G401.6 (cell line): ENCODE measurements around the gene CREB5.
"Not testable (repeated sequence)": the region's sequence is repeated elsewhere in the genome, so short reads cannot be mapped to it uniquely, and the experiment has no call there.

Experiments used
- FAIRE-seq: peaks from 2 replicates; lab custom pipeline; 2012; peaks lifted over from hg19 to GRCh38; lab: Jason Lieb, UNC

The CREB5 gene

DNA sequence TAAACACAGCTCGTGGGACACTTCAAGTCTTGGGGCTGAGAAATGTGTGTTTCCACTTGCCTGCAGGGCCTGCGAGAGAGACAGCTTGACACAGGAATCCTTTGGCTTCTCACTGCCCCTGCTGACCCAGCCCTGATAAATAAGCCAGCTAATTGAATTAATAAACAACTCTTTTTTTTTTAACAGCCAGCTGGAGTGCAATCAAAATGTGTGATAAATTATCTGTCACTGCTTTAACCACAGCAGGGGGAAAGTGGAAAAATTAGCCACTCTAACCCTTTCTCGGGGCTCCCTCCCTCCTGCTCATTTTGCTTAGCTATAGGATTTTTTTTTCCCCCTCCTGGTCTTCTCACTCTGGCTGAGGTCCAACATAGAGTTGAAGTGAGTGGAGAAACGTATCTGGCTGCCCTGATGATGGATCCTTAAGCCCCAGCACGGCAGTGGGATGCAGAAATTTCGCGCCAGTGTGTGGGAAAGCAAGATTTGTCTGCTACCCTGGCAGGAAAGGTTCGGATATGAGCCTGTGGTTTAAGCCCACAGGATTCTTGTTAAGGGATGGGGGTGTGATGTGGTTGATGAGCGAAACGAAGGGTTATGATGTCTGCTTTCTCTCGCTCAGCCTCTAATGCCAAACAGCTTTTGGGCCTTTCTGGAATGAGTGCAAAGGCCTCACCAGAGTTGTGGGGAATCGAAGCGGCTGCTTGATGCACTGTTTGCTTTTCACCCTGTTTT, 372.0 kb downstream of the CREB5 start:
- no peak for FAIRE-seq

DNA sequence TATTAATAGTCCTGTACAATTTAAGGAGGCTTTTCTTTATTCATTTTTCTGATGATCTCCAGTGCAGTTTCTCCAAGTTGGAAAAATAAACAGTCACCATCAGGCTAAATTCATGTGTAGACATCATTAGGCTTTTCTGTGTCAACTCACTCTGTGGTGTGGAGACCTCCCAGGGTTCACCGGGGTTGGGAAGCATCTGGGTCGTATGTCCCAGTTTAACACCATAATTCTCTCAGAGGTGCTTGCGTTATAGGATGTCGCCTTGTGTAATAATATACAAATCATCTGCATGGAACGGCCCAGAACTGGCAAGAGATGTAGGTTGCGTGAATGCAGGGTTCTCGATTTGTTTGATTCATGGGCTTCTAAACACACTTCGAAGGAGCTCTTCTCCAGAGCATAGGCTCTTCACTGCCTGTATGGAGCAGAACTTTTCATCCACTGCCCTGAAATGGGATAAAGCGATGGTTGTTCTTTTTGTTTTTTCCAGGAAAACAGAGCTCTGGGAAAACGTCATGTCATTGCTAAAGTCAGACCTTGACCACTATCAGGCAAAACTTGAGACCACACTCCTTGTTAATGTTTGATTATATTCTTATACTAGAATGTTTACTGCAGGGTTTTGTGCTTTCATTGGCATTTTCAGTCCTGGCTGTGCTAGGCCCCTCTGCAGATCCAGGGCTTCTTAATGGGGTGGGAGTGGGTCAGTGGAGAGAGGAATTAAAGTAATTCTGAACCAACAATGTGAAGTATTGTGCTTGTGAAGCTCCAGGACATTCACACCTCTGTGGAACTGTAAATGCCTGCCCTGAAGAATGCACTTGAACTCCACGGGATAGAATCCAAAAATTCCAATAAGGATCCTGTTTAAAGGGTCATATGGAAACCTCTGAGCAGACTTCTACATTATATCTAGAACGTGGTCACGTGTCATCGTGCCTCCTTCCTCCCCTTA, 373.0 kb downstream of the CREB5 start:
- no peak for FAIRE-seq

DNA sequence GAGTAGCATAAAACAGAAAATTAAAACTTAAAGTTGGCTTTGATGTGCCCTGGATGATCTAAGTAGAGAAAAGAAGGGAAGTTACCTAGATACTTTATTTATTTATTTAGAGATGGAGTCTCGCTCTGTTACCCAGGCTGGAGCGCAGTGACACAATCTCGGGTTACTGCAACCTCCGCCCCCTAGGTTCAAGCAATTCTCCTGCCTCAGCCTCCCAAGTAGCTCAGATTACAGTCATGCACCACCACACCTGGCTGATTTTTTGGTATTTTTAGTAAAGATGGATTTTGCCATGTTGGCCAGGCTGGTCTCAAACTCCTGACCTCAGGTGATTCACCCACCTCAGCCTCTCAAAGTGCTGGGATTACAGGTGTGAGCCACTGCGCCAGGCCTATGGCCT, 373.8 kb downstream of the CREB5 start:
- FAIRE-seq: not testable (repeated sequence)

DNA sequence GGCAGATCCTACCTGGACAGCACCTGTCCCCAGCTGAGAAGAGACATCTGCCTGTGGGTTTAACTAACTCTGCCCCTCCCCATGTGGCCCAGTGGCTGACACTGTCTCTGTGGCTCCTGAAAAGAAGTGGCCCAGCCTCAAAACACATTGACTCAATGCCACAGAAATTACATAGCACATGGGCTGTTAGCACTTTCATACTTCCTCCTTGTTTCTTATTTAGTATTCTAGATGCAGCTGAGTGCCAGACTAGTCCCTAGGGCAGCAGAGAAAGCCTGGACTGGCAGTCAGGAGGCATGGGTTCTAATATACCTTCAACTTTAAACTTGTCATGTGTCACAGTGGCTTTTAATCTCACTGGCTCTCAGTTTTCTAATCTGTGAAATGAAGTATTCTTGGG, 374.8 kb downstream of the CREB5 start:
- FAIRE-seq: no peak

DNA sequence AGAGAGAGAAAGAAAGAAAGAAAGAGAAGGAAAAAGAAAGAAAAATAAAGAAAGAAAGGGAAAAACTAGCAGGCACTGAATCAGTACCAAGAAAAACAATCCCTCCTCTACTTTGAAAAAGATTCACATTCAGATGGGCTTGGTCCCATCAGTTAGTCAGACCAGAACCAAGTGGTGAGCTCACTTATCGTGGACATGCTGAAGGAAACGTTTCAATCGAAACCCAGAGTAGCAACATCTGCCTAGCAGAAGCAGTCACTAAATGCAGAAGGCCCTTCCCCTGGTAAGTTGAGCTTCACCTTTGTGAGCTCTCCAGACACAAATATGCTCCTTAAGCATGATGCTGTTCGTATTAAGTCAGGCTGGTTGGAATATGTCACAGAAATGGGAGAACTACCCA, 378.1 kb downstream of the CREB5 start:
- FAIRE-seq: no peak

DNA sequence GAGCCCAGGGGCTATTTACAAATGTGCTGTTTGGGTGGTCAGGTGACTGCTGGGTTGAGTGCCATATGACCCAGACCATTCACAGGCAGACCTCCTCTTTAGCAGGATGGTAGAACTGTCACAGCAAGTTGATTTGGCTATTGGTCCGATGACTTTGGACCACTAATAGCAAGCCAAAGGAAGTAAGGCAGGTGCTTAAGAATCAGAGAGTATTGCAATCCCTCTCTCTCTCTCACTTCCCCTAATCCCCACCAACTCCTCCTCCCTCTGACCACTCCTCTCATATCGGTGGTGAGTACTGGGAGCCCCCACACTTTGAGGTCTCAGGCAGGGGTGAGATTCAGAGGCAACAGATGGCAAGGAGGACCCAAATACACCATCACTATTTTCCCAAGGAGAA, 380.5 kb downstream of the CREB5 start:
- no peak for FAIRE-seq

DNA sequence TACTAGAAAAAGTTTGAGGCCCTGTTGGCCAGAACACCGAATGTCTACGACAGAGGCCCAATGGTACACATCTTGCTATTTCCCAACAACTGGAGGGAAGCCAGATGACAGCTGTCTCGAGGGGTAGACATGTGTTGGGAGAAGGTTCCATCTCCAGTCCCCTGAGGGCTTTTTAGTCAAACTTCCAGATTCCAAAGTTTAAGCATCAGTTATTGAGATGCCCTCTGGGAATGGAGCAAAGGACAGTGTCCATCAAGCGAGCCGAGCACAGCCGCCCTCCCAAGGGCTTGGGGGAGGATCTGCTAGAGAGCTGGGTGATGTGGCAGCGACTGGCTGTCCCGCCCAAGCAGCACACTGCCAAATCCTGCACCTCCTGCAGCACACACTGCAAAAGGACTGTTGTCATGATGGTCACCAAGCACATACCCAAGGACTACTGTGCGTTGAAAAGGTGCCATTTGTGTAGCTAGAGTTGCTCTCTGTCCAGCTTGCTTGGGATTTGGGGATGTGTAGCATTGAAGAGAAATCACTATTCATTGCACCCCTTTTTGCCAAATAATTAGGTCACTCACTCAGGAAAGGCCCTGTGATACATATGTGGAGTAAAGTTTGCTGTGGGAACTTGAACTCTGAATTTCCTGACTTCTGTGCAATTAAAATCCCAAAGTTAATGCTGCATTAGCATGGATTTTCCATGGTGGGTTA, 381.2 kb downstream of the CREB5 start:
- FAIRE-seq: no peak

DNA sequence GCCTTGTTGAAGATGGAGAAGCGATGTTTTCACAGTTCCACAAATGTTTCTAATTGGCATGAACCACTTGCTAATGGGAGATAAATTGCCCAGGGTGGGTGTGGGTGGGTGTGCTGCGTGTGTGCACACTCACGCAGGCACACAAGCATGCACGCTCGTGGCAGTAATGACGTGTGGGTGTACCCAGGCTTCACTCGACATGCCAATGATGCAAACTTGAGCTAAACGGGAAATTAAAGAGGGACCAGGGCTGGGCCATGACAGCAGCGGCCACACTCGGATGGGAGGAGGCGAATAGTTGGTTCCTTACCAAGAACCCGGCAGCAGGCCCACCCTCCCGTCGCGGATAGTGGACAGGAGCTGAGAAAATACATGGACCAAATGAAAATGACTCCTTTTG, 386.0 kb downstream of the CREB5 start:
- FAIRE-seq: no peak

DNA sequence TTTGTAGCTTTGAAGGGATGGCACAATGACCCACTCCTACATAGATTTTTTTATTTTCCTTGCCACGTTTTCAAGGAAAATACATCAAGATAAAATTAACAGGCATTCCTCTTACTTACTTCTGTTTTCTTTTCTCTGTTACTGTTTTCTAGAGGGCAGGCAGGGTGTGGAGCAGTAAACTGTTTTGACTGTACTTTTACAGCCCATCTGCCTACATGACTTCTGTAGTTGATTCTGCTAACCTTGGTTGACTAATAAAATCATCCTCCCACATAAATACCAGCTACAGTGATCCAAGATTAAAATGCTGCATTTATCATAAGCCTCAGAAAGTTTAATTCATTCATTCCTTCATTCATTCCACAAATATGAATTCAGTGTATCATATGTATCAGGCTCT, 387.3 kb downstream of the CREB5 start:
- FAIRE-seq: no peak

DNA sequence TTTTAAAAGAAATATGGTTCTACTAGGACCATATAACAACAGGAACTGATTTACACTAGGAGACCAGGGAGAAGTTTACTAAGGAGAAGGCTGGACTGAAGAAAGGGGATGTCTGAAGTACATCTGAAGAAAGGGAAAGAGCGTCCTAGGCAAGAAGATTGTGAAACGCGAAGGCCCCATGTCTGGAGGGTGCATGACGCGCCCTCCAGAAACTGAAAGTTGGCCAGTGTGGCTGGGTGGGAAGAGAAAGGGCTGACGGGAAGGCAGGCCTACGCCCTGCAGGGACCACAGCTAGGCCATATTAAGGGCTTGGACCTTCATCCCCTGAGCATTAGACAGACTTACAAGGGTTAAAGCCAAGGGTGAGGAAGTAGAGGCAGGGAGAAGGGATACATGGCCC, 387.8 kb downstream of the CREB5 start:
- no peak for FAIRE-seq

DNA sequence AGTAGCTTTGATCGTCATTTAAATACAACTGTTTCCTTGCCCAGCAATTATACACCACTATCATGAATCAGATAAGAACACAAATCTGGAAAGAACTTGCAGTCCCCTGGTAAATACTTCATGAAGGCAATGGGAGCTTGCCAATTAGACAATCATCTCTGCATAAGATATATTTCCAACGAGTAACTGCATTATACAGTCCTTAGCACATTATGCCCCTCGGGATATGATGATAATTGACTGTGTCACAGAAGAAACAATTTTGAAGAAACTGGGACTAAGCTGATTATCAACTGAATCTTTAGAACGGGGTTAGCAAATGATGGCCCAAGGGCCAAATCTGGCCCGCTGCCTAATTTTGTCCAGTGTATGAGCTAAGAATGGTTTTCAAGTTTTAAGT, 390.1 kb downstream of the CREB5 start:
- no peak for FAIRE-seq

DNA sequence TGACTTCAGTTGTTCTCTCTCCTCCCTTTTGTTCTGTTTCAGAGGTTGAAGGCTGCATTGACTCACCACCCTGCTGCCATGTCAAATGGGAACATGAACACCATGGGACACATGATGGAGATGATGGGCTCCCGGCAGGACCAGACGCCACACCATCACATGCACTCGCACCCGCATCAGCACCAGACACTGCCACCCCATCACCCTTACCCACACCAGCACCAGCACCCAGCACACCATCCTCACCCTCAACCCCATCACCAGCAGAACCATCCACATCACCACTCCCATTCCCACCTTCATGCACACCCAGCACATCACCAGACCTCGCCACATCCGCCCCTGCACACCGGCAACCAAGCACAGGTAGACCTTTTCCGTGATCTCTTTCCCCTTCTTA, 391.8 kb downstream of the CREB5 start:
- FAIRE-seq: no peak

DNA sequence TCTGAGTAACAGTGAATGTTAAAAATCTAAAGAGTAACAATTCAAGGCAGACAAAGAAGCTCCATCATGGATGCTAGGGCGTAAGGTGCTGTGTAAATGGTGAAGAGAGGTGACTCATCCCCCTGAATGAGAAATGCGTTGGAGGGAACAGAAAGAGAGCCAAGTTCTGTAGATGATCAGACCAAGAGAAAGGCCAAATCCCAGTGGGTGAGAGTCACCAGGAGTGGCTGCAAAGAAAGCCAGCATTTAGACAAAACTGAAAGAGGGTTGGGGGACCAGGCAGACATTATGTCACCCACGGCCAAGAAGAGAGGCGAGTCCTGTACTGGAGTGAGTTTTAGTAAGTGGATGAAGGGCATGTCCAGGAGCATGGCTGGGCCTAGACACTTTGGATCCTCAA, 392.7 kb downstream of the CREB5 start:
- no peak for FAIRE-seq

DNA sequence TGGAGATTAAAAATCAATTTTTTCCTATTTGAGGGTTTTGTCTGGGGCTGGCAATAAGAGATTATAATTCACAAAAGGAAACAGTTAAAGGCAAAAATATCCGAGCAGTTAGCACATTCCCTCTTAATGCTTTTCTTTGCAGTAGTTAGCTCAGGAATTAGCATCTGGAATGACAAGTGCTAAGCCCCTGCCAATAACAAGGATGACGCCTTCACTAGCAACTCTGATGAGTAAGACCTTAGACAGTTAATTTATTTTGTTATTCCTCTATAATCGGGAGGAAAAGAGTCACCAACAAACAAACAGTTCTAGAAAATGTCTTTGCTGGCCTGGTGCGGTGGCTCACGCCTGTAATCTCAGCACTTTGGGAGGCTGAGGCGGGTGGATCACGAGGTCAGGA, 394.5 kb downstream of the CREB5 start:
- no peak for FAIRE-seq

DNA sequence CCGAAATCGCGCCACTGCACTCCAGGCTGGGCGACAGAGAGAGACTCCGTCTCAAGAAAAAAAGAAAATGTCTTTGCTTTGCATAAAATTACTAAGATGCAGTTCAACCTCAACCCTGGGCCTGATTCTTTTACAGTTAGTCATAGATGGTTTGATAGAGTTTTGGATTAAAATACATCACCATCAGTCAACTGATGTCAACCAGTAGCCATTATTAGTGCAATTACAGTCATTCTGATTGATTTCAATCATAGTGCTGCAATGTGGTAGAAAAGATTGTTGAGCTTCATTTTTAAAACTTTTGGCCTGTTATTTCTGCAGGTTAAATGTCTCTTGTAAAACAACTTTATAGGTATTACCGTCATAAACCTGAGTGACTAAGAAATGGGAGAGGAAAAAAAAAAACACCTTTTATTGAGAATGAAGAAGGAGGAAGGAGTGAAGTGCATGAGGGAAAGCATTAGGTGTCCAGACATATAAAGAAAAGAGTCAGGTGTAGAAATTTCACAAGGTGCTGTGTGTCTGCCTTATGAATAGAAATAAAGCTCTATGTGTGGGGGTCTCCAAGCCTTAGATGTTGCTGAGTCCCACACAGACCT, 395.2 kb downstream of the CREB5 start:
- no peak for FAIRE-seq

DNA sequence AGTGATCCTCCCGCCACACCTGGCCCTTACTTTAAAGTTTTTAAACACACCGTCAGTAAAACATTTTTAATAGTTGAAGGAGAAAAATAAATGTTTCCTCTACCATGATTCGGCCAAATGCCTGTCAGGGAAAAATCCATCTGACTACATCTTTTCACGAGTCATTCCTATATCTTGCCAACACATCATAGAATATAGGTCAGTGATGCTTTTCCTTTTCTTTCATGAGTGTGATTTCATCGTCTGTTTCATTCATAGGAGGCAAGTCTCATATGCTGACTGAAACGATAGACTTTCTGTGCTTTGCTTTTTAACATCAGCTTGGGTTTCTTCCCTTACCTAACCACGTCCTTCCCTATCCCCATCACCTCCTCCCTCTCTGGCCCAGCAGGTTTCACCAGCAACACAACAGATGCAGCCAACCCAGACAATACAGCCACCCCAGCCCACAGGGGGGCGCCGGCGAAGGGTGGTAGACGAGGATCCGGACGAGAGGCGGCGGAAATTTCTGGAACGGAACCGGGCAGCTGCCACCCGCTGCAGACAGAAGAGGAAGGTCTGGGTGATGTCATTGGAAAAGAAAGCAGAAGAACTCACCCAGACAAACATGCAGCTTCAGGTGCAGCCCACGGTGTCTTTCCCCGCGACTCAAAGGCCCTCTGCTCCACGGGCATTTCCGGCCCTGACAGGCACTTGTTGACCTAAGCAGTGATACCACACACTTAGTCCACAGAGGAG, 396.6 kb downstream of the CREB5 start:
- no peak for FAIRE-seq

DNA sequence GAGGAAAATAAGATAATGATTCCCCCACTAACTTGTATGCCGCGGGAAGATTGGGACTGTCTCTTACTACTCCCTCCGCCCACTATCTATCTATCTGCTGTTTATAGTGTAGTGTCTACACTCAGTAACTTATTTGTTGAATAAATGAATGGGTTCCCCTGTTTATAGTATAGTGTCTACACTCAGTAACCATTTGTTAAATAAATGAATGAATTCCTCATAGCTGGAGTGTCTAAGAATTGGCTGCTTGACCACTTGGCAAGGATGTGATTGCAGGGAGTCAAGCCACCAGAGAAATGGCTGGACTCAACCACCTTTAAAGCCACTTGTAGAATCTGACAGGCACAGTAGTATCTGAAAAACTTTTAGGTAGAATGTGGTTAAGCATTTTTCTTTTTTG, 398.7 kb downstream of the CREB5 start:
- FAIRE-seq: no peak

DNA sequence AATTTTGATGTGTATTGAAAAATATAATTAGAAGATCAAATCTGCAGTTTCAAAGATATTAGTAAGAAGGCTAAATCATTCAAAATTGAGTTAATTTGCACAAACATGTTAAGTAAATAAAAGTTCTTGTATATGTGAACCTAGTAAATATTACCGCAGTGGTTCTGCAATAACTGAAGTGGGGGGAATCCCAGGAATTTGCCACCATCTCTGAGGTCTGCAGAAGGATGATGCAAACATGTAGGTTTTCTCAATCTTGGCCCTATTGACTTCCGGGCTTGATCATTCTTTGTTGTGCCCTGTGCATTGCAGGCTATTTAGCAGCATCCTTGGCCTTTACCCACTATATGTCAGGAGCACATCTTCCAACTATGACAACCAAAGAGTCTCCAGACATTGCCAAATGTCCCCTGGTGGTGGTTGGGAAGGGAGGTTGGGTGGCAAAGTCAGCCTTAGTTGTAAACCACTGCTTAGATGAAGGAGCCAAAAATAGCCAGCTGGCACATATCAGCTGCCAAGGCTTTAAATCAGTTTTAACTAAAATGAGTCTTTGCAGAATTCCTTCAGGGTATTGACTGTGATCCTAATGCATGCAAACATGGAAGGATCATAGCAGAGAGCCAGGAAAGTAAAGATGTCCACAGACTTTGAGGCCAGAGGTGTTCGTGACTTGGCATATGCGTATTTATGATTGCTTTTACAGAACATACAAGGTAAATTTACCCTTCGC, 399.5 kb downstream of the CREB5 start:
- FAIRE-seq: no peak

DNA sequence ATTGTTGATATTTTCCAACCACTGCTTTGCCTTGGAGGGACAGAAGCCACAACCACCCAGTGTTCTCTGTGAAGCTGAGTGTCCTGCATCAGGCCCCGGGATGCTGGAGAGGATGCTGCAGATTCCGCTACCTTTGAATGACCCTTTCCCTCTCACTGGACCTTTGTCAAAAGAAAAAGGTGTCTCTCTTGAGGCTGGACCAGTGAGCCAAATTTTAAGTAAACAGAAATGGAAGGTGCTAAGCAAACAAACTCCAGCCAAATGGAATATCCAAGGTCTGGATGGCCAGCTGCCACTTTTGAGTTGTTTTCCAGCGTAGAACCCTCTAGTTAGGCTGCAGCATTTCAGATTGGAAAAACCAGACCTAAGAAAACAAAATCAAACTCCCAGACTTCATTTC, 400.3 kb downstream of the CREB5 start:
- FAIRE-seq: no peak

DNA sequence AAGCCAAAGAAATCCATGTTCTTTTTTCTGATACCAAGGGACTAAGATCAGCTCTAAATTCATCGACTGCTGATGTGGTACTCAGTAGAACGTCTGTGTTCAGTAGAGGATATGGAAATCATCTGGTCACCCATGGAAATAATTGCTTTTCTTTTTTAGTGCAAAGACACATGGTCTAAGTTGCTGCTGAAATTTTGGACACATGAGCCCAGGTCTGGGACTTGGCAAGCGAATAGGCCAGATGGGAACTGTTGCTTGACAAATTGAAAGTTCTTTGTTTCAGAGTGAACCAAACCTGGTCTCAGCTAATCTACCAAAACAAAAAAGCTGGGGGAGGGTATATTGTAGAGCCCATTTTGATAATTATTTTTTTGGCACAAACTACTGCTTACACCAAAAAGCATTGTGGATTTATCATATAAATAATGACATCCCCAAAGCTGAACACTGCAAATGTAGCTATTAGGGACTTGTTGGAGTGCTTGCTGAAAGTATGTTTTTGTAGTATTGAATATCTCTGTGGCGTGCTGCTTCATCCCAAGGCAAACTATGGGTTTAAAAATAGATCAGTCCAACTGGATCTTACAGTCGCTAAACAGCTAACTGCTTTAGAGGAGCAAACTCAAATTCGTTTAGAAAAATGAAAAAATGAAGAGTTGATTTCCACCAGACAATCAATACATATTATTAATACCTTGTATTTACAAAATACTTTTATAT, 401.1 kb downstream of the CREB5 start:
- FAIRE-seq: no peak
